GM12878 (cell line): Measurements from ENCODE around the gene PRTN3.

Experiments used
- BACH1 ChIP-seq: fragments of 450-650 bp; IDR thresholded peaks from 2 replicates; pipeline ENCODE4 v1.6.1; 2017; ENCODE audit warnings: mild to moderate bottlenecking, borderline replicate concordance
- CHD1 ChIP-seq: IDR thresholded peaks from 2 replicates; pipeline ENCODE4 v1.6.1; 2012; ENCODE audit warnings: low read depth, low read length, improper control_type of control experiment
- EP300 ChIP-seq, 2 experiments: fragments of 150-350 bp in 1 of 2; IDR thresholded peaks; 2 replicates each; pipeline ENCODE4 v1.6.1; 2011 to 2012; ENCODE audit warnings: low read depth in 2 of 2, low read length in 2 of 2, borderline replicate concordance in 1 of 2, improper control_type of control experiment in 1 of 2, inconsistent platforms in 1 of 2; ENCODE audit not compliant: control insufficient read depth in 1 of 2
- MTA3 ChIP-seq: IDR thresholded peaks from 2 replicates; pipeline ENCODE4 v1.6.1; 2012; ENCODE audit warnings: low read length, inconsistent platforms, borderline replicate concordance
- NRF1 ChIP-seq: conservative IDR thresholded peaks from 2 replicates; pipeline ENCODE4 v1.6.1; 2011; ENCODE audit warnings: mild to moderate bottlenecking, low read depth, low read length, improper control_type of control experiment
- RBBP5 ChIP-seq: fragments of 200-600 bp; sonication (generic); conservative IDR thresholded peaks from 2 replicates; pipeline ENCODE4 v1.6.1; 2016
- SMAD5 ChIP-seq: IDR thresholded peaks from 2 replicates; pipeline ENCODE4 v1.6.1; 2016; ENCODE audit warnings: antibody characterized with exemption, low read depth
- ZZZ3 ChIP-seq: IDR thresholded peaks from 2 replicates; pipeline ENCODE4 v1.6.1; 2011; ENCODE audit warnings: low read depth; ENCODE audit not compliant: control insufficient read depth, insufficient read length
- TF ChIP-seq, protein P1 (sequence below): IDR thresholded peaks from 2 replicates; pipeline ENCODE4 v1.6.1; 2012; ENCODE audit warnings: low read depth, low read length, improper control_type of control experiment
- TF ChIP-seq, protein P2 (sequence below), 3 experiments: IDR thresholded peaks in 2 of 3; conservative IDR thresholded peaks in 1 of 3; 2 replicates each; pipeline ENCODE4 v1.5.1; 2011; ENCODE audit warnings: low read depth in 3 of 3, low read length in 3 of 3, mild to moderate bottlenecking in 3 of 3, control low read depth in 2 of 3, moderate library complexity in 2 of 3, inconsistent platforms in 1 of 3, mixed read lengths in 1 of 3; ENCODE audit not compliant: control insufficient read depth in 2 of 3, insufficient read depth in 1 of 3; ENCODE audit errors: extremely low read depth in 1 of 3

DNA sequence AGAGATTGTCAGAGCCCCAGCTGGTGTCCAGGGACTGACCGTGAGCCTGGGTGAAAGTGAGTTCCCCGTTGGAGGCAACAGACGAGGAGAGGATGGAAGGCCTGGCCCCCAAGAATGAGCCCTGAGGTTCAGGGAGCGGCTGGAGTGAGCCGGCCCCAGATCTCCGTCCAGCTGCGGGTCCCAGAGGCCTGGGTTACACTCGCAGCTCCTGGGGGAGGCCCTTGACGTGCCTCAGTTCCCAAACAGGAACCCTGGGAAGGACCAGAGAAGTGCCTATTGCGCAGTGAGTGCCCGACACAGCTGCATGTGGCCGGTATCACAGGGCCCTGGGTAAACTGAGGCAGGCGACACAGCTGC is 10.2 kb downstream of the PRTN3 start:
- TF ChIP-seq ZZZ3 (no peak), EP300 (IDR thresholded peaks at IDR 0.05; ENCODE audit: borderline replicate concordance in 1 of 2, control insufficient read depth in 1 of 2, low read depth in 2 of 2, low read length in 2 of 2) (no peak), RBBP5 (no peak), NRF1 (no peak), SMAD5 (no peak), BACH1 (no peak), MTA3 (no peak), CHD1 (no peak)
- TF ChIP-seq, protein P1, sequence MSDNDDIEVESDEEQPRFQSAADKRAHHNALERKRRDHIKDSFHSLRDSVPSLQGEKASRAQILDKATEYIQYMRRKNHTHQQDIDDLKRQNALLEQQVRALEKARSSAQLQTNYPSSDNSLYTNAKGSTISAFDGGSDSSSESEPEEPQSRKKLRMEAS: no peak
- TF ChIP-seq, protein P2, sequence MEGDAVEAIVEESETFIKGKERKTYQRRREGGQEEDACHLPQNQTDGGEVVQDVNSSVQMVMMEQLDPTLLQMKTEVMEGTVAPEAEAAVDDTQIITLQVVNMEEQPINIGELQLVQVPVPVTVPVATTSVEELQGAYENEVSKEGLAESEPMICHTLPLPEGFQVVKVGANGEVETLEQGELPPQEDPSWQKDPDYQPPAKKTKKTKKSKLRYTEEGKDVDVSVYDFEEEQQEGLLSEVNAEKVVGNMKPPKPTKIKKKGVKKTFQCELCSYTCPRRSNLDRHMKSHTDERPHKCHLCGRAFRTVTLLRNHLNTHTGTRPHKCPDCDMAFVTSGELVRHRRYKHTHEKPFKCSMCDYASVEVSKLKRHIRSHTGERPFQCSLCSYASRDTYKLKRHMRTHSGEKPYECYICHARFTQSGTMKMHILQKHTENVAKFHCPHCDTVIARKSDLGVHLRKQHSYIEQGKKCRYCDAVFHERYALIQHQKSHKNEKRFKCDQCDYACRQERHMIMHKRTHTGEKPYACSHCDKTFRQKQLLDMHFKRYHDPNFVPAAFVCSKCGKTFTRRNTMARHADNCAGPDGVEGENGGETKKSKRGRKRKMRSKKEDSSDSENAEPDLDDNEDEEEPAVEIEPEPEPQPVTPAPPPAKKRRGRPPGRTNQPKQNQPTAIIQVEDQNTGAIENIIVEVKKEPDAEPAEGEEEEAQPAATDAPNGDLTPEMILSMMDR (IDR thresholded peaks at IDR 0.05 in 2 of 3, conservative IDR thresholded peaks at IDR 0.05 in 1 of 3; ENCODE audit: control insufficient read depth in 2 of 3, extremely low read depth in 1 of 3, insufficient read depth in 1 of 3, low read depth in 3 of 3, low read length in 3 of 3): no peak
